Adrenal gland (tissue), 5 donors: Measurements from ENCODE around the gene ULBP1.

Source experiments
- CTCF ChIP-seq, 6 experiments: fragments of 450-650 bp in 4 of 6; fragments of 200-600 bp in 2 of 6; sonication (generic) in 1 of 6; IDR thresholded peaks; 1 replicate in 5 of 6; 2 replicates in 1 of 6; pipeline versions ENCODE4 v1.5.1 to v1.8.0; 2016 to 2021; ENCODE audit warnings: antibody characterized with exemption in 6 of 6, mild to moderate bottlenecking in 2 of 6, moderate library complexity in 1 of 6
- POLR2A ChIP-seq, 2 donors: fragments of 450-650 bp; IDR thresholded peaks; one replicate each; pipeline ENCODE4 v1.6.1; 2017; ENCODE audit warnings: antibody characterized with exemption in 2 of 2, mild to moderate bottlenecking in 2 of 2, moderate library complexity in 1 of 2
- donor health status: DM: no; HTN: no; CAD: no.

DNA sequence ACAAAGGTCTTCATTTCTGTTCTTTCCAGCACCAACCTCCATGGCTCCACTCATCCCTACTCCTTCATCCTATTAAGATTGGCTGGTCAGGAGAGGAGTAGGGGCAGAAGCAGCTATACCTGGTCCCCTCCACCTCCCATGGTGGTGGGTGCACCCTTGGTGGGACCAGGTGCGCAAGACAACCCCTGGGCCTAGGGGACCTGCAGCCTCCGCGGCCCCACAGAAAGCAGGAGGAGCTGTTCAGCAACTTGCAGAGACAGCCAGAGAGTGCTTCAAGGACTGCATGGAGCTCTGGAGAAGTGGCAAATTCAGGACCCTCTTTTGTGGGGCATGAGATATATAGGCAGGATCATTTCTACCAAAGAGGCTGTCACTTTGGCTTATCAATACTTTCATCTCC, 12.1 kb upstream of the ULBP1 start:
- TF ChIP-seq CTCF (IDR thresholded peaks at IDR 0.05) (no peak), POLR2A (IDR thresholded peaks at IDR 0.05) (no peak)
